Muscle of back (tissue), 11 donors: ENCODE data around the gene ZNF337. TPM values are rescaled to one million over a fixed set of nuclear protein-coding genes. Genes with fewer than 3 reads are reported as not detected.
"Not testable (repeated sequence)": the region's sequence is repeated elsewhere in the genome, so short reads cannot be mapped to it uniquely, and the experiment has no call there.

Source experiments
- DNase-seq, 3 donors: peaks; one replicate each; pipeline versions ENCODE4 v3.0.0 to v3.0.0-alpha.2; 2013
- polyA plus RNA-seq, 10 donors: library from polyadenylated mRNA; unstranded; fragments of 120-200 nt; gene quantifications; one replicate each; pipeline ENCODE4 v1.2.1, GENCODE V29; 2013; ENCODE audit not compliant: insufficient read length in 10 of 10

ZNF337 gene
- polyA plus RNA-seq, 10 donors: 13.0 to 29.3 (median 18.9) TPM

GRCh38 chr20:25630615-25631014, 66.0 kb downstream of the ZNF337 start:
- not testable (repeated sequence) for DNase-seq

GRCh38 chr20:25629816-25630499, 66.7 kb downstream of the ZNF337 start:
- no peak for DNase-seq

GRCh38 chr20:25626779-25627178, 69.9 kb downstream of the ZNF337 start:
- DNase-seq: no peak

DNA sequence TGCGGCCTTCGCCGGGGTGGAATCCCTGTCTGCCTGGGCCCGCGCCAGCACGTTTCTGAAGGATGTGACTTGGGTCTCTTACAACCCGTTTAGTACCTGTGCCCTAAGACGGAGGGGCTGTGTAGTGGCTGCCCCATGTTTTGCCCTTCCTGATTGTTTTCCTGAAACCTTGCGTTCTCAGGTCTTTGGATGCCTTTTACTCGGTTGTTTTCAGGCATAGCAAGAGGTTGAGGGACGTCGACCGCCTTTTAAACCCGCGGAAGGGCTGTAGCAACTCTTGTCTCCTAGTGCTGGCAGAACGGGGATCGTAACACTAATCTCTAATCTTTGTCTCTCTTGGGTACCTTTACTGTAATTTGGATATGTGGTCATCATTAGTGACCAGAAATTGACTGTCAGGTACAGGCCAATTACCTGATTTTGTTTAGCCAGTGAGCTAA, 72.1 kb downstream of the ZNF337 start:
- DNase-seq: no peak

Other genes starting within 250 kb of the ZNF337 start
- 10 to 100 TPM in 9 of 10 donors, 1 to 10 TPM in 1; 8.8 to 26.9 (median 15.8) TPM for gene NINL, start 111.3 kb downstream of the ZNF337 start, polyA plus RNA-seq
- 1 to 10 TPM; 3.2 to 5.2 (median 3.9) TPM for gene NANP, start 72.8 kb downstream of the ZNF337 start, polyA plus RNA-seq